Psoas muscle (tissue), 8 donors: Measurements from ENCODE around the gene TBC1D2B. TPM values are rescaled to one million over a fixed set of nuclear protein-coding genes. Genes with fewer than 3 reads are reported as not detected.

ENCODE experiments used
- ATAC-seq, 4 donors: fragments of 200-7000 bp; cut with Tn5 transposase; one replicate each; pipeline ENCODE4 v1.9.1; 2020; ENCODE audit warnings: moderate library complexity in 3 of 4, mild to moderate bottlenecking in 2 of 4
- DNase-seq, 2 donors: peaks; one replicate each; pipeline ENCODE4 v3.0.0-alpha.2; 2020
- H3K27ac ChIP-seq: fragments of 200-600 bp; one replicate; pipeline ENCODE4 v1.8.0; 2022
- H3K27me3 ChIP-seq, 3 donors: fragments of 200-600 bp in 1 of 3; one replicate each; pipeline versions ENCODE4 v1.6.1 to v1.8.0; 2013 to 2022; ENCODE audit warnings: low read length in 2 of 3, mild to moderate bottlenecking in 2 of 3, moderate library complexity in 1 of 3; ENCODE audit not compliant: insufficient read depth in 3 of 3
- H3K36me3 ChIP-seq, 2 donors: fragments of 200-600 bp in 1 of 2; one replicate each; pipeline versions ENCODE4 v1.6.1 to v1.8.0; 2013 to 2022; ENCODE audit warnings: low read depth in 1 of 2, mild to moderate bottlenecking in 1 of 2, moderate library complexity in 1 of 2; ENCODE audit not compliant: insufficient read depth in 1 of 2
- H3K4me1 ChIP-seq: fragments of 200-600 bp; one replicate; pipeline ENCODE4 v1.8.0; 2022
- H3K4me3 ChIP-seq: fragments of 200-600 bp; one replicate; pipeline ENCODE4 v1.8.0; 2022; ENCODE audit warnings: mild to moderate bottlenecking
- H3K9me3 ChIP-seq: fragments of 200-600 bp; one replicate; pipeline ENCODE4 v1.8.0; 2022
- CTCF ChIP-seq: fragments of 200-600 bp; IDR thresholded peaks from one replicate; pipeline ENCODE4 v1.8.0; 2022; ENCODE audit warnings: antibody characterized with exemption
- WGBS, 3 donors: extraction: QIAGEN DNeasy Blood & Tissue Kit; methylation state at CpG; one replicate each; pipeline versions ENCODE4 v1.1.6 to v1.1.7; 2013; 5-methylcytosine and 5-hydroxymethylcytosine counted together
- intact Hi-C, 2 donors: fragments of 100-400 bp; cut with DNase I; formaldehyde crosslinking; loops; one replicate each; pipeline versions ENCODE4 v1.11.0 to v1.14.2; 2022
- polyA plus RNA-seq, 3 donors: library from polyadenylated mRNA; stranded (reverse); fragments of 200-250 nt; gene quantifications; one replicate each; pipeline ENCODE4 v1.2.3, GENCODE V29; 2013
- total RNA-seq, 4 donors: library from RNA; stranded (reverse); fragmentation: NEBNext Ultra II Directional in 2 of 4; extraction: Animal tissue kit (Norgen Biotek cat#: 25700) in 2 of 4; gene quantifications; one replicate each; pipeline versions ENCODE4 v1.2.1 to v1.2.4, GENCODE V29; 2021 to 2023
- donor health status: healthy with polysubstance abuse.
- donor health status: DM: no; HTN: no; CAD: no; lungs with moderate emphysema.
- donor health status: Bipolar disorder and iron deficiency.
- donor health status: healthy.
- donor health status: DM: yes; HTN: yes; CAD: no.
- donor health status: DM: no; HTN: no; CAD: no.
- donor health status: DM: no; HTN: no; CAD: no.
- donor health status: DM: yes; HTN: yes; CAD: no.

The TBC1D2B gene
- total and polyA plus RNA-seq, 7 donors, result 2.8 to 11.8 (median 6.8) TPM

- 83 to 84% (median 83%) methylated on average over 4 of the region's 4 CpGs for WGBS, 3 donors
- no peak for ATAC-seq
- Histone ChIP-seq H3K36me3 (peaks cover 0 to 24% of the 10 kb centered on the region in 2 donors), H3K4me1 (peaks cover 24% of the 10 kb centered on the region), H3K27ac (no peak overlapping the region), H3K4me3 (no peak overlapping the region), H3K9me3 (no peaks in the 10 kb centered on the region), H3K27me3 (no peaks in the 10 kb centered on the region)
- intact Hi-C loops, result no loop called here
- TF ChIP-seq CTCF, result no peak
- DNase-seq, result no peak
These were observed 44.8 kb downstream of the TBC1D2B start for GRCh38 chr15:78032671-78033070.

- 46 to 69% (median 64%) methylated on average over 2 of the region's 2 CpGs for WGBS, 3 donors
These were observed 52.6 kb downstream of the TBC1D2B start for GRCh38 chr15:78024883-78025282.

GRCh38 chr15:78024519-78024870, 53.0 kb downstream of the TBC1D2B start:
- Histone ChIP-seq H3K27ac (peak overlapping the region; percentile 67), H3K27me3 (no peaks in the 10 kb centered on the region), H3K9me3 (no peaks in the 10 kb centered on the region), H3K4me3 (no peak overlapping the region), H3K36me3 (peaks cover 0 to 62% of the 10 kb centered on the region in 2 donors), H3K4me1 (peaks cover 23% of the 10 kb centered on the region)
- TF ChIP-seq CTCF, result no peak
- ATAC-seq, result no peak
- intact Hi-C loops, result loop anchor here in 1 of 2 donors (5.0 kb wide), 1 partner anchor 43 kb away; no protein-coding TSS in a partner anchor
- WGBS, 3 donors, result 5 to 26% (median 19%) methylated on average over 2 of the region's 2 CpGs
- no peak for DNase-seq

More at GRCh38 chr15:78024883-78025282, 52.6 kb downstream of the TBC1D2B start:
- Histone ChIP-seq H3K9me3 (no peaks in the 10 kb centered on the region), H3K27me3 (no peaks in the 10 kb centered on the region), H3K27ac (peak overlapping the region; percentile 67), H3K4me1 (peaks cover 23% of the 10 kb centered on the region), H3K36me3 (peaks cover 0 to 65% of the 10 kb centered on the region in 2 donors), H3K4me3 (no peak overlapping the region)
- DNase-seq (no peak), ATAC-seq (peak in 1 of 4 donors; percentile 21)
- TF ChIP-seq CTCF, result no peak
- intact Hi-C loops, result loop anchor here in 1 of 2 donors (5.0 kb wide), 1 partner anchor 42 kb away; no protein-coding TSS in a partner anchor

GRCh38 chr15:78023865-78024518, 53.5 kb downstream of the TBC1D2B start:
- Histone ChIP-seq H3K27ac (peak overlapping the region; percentile 67), H3K4me1 (peaks cover 23% of the 10 kb centered on the region), H3K36me3 (peaks cover 0 to 59% of the 10 kb centered on the region in 2 donors), H3K4me3 (no peak overlapping the region), H3K27me3 (no peaks in the 10 kb centered on the region), H3K9me3 (no peaks in the 10 kb centered on the region)
- TF ChIP-seq CTCF, result no peak
- DNase-seq (peak; percentile 81 to 89), ATAC-seq (peak; percentile 81 to 87 (median 82))
- intact Hi-C loops, result loop anchor here in 1 of 2 donors (5.0 kb wide), 1 partner anchor 43 kb away; no protein-coding TSS in a partner anchor
- WGBS, 3 donors, result 17 to 33% (median 28%) methylated on average over 17 of the region's 17 CpGs
